ENCODE data around the gene CDK10. TPM values are rescaled to one million over a fixed set of nuclear protein-coding genes. Genes with fewer than 3 reads are reported as not detected.
"Not testable (repeated sequence)": the region's sequence is repeated elsewhere in the genome, so short reads cannot be mapped to it uniquely, and the experiment has no call there.

The CDK10 gene
- total and polyA plus RNA-seq, 8 donors, result 74.8 to 160 (median 105) TPM

- ATAC-seq, result peak; percentile 98
- Histone ChIP-seq H3K4me3 (peak within 1 kb of the TSS; percentile 96 to 98), H3K4me1 (peaks cover 12 to 36% of the 10 kb centered on the region in 2 donors), H3K27me3 (no peaks in the 10 kb centered on the region), H3K27ac (peak within 1 kb of the TSS; percentile 47 to 87), H3K36me3 (peaks cover 0 to 32% of the 10 kb centered on the region in 2 donors), H3K9me3 (no peaks in the 10 kb centered on the region)
- peak; percentile 89 to 95 (median 92) for DNase-seq
- intact Hi-C loops (cut with DNase I), result no loop called here
- TF ChIP-seq, protein P1, sequence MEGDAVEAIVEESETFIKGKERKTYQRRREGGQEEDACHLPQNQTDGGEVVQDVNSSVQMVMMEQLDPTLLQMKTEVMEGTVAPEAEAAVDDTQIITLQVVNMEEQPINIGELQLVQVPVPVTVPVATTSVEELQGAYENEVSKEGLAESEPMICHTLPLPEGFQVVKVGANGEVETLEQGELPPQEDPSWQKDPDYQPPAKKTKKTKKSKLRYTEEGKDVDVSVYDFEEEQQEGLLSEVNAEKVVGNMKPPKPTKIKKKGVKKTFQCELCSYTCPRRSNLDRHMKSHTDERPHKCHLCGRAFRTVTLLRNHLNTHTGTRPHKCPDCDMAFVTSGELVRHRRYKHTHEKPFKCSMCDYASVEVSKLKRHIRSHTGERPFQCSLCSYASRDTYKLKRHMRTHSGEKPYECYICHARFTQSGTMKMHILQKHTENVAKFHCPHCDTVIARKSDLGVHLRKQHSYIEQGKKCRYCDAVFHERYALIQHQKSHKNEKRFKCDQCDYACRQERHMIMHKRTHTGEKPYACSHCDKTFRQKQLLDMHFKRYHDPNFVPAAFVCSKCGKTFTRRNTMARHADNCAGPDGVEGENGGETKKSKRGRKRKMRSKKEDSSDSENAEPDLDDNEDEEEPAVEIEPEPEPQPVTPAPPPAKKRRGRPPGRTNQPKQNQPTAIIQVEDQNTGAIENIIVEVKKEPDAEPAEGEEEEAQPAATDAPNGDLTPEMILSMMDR (IDR thresholded peaks at IDR 0.05), result no peak
Observed at GRCh38 chr16:89657442-89658220, 28.9 kb upstream of the CDK10 start, which contains the start of the genes CHMP1A and SPATA33. TSS of gene CHMP1A (minus strand) at chr16:89657708. CDS start at chr16:89657588, 120 bp downstream. TSS of gene SPATA33 (plus strand) at chr16:89657836. CDS start at chr16:89657912, 76 bp downstream.

GRCh38 chr16:89658221-89658879 lies 28.1 kb upstream of the CDK10 start:
- intact Hi-C loops (cut with DNase I), result no loop called here
- DNase-seq, result peak in 1 of 4 donors; percentile 83
- H3K27ac ChIP-seq, result peak overlapping the region; percentile 47 to 87

GRCh38 chr16:89660146-89660545 lies 26.3 kb upstream of the CDK10 start:
- intact Hi-C loops (cut with DNase I), result no loop called here
- H3K27ac ChIP-seq, result no peak overlapping the region
- peaks cover 12 to 36% of the 10 kb centered on the region in 2 donors for H3K4me1 ChIP-seq
- H3K4me3 ChIP-seq, result no peak overlapping the region
- ATAC-seq, result no peak
- H3K36me3 ChIP-seq, result peaks cover 0 to 32% of the 10 kb centered on the region in 2 donors
- no peaks in the 10 kb centered on the region for H3K27me3 ChIP-seq
- DNase-seq, result peak in 1 of 4 donors; percentile 13
- TF ChIP-seq, protein P1 (IDR thresholded peaks at IDR 0.05), result no peak
- H3K9me3 ChIP-seq, result no peaks in the 10 kb centered on the region

More at GRCh38 chr16:89658221-89658879, 28.1 kb upstream of the CDK10 start:
- Histone ChIP-seq H3K4me1 (peaks cover 12 to 36% of the 10 kb centered on the region in 2 donors), H3K4me3 (peak overlapping the region; percentile 96 to 98), H3K27me3 (no peaks in the 10 kb centered on the region), H3K9me3 (no peaks in the 10 kb centered on the region), H3K36me3 (peaks cover 0 to 30% of the 10 kb centered on the region in 2 donors)
- peak; percentile 29 for ATAC-seq
- TF ChIP-seq, protein P1 (IDR thresholded peaks at IDR 0.05), result no peak

DNA sequence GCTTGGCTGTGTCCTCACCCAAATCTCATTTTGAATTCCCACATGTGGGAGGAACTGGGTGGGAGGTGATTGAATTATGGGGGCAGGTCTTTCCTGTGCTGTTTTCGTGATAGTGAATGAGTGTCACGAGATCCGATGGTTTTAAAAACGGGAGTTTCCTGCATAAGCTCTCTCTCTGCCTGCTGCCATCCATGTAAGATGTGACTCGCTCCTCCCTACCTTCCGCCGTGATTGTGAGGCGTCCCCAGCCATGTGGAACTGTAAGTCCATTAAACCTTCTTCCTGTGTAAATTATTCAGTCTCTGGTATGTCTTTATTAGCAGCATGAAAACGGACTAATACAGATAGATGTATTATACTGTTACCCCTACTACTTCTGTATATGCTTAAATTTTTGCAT lies 25.3 kb upstream of the CDK10 start:
- Histone ChIP-seq H3K4me1 (peaks cover 12 to 29% of the 10 kb centered on the region in 2 donors), H3K36me3 (peaks cover 0 to 32% of the 10 kb centered on the region in 2 donors), H3K27ac (no peak overlapping the region), H3K9me3 (no peaks in the 10 kb centered on the region), H3K27me3 (no peaks in the 10 kb centered on the region), H3K4me3 (no peak overlapping the region)
- no peak for ATAC-seq
- TF ChIP-seq, protein P1 (IDR thresholded peaks at IDR 0.05), result no peak
- DNase-seq, result peak in 1 of 4 donors; percentile 4
- intact Hi-C loops (cut with DNase I), result no loop called here

DNA sequence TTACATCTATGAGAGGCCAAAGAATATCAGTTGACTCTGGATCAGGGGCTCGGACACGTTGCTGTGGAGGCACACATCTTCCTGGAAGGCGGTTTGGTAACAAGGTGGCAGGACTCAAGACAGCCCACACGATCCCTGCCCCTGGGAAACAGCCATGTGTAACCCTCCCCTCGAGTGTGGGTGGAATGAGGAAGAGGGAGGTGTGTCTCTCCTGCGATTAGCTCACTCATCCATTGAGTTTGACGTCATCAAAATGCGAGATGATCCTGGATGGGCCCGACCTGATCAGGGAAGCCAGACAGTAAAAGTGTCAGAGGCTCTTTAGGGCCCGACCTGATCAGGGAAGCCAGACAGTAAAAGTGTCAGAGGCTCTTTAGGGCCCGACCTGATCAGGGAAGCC lies 22.3 kb upstream of the CDK10 start:
- ATAC-seq; H3K9me3 ChIP-seq; intact Hi-C loops (cut with DNase I); H3K27me3 ChIP-seq; H3K4me3 ChIP-seq; H3K27ac ChIP-seq: not testable (repeated sequence)
- peaks cover 0 to 32% of the 10 kb centered on the region in 2 donors for H3K36me3 ChIP-seq
- H3K4me1 ChIP-seq, result peaks cover 8 to 16% of the 10 kb centered on the region in 2 donors
- peak in 1 of 4 donors; percentile 5 for DNase-seq

Measured in left lung (tissue), 10 donors.